GM12875 (cell line): Measurements from ENCODE around the gene PARP16.

Experiments
- H3K4me3 ChIP-seq: one replicate; pipeline ENCODE4 v1.5.1; 2011; ENCODE audit warnings: low read depth, low read length, control low read depth
- CTCF ChIP-seq: IDR thresholded peaks from 2 replicates; pipeline ENCODE4 v1.5.1; 2011; ENCODE audit warnings: low read depth, mild to moderate bottlenecking, control low read depth, inconsistent platforms, low read length, moderate library complexity, borderline replicate concordance; ENCODE audit not compliant: insufficient read depth

Gene PARP16

GRCh38 chr15:65310431-65311137, 23.9 kb upstream of the PARP16 start:
- no peak for TF ChIP-seq CTCF
- H3K4me3 ChIP-seq = no peak overlapping the region

GRCh38 chr15:65309882-65310418, 23.3 kb upstream of the PARP16 start:
- no peak for TF ChIP-seq CTCF
- H3K4me3 ChIP-seq = no peak overlapping the region

GRCh38 chr15:65307978-65308377, 21.3 kb upstream of the PARP16 start:
- TF ChIP-seq CTCF = no peak
- H3K4me3 ChIP-seq = no peak overlapping the region

- no peak overlapping the region for H3K4me3 ChIP-seq
- no peak for TF ChIP-seq CTCF
Observed at GRCh38 chr15:65306551-65306950, 19.9 kb upstream of the PARP16 start.

GRCh38 chr15:65305776-65306175, 19.1 kb upstream of the PARP16 start:
- TF ChIP-seq CTCF = no peak
- H3K4me3 ChIP-seq = no peak overlapping the region

- H3K4me3 ChIP-seq = no peak overlapping the region
- no peak for TF ChIP-seq CTCF
Observed at GRCh38 chr15:65305150-65305758, 18.6 kb upstream of the PARP16 start.

- peak; percentile 78; the same call in 1 of the 2 replicates for TF ChIP-seq CTCF
Observed at GRCh38 chr15:65304381-65305149, 17.9 kb upstream of the PARP16 start, which contains the start of gene RNU5B-1. Gene RNU5B-1 (plus strand): TSS chr15:65304677.

More at GRCh38 chr15:65304381-65305149, 17.9 kb upstream of the PARP16 start, which contains the start of gene RNU5B-1:
- peak within 1 kb of the TSS; percentile 55 for H3K4me3 ChIP-seq
